ENCODE data around the gene FBXW11. TPM values are rescaled to one million over a fixed set of nuclear protein-coding genes. Genes with fewer than 3 reads are reported as not detected.

The FBXW11 gene
- total and polyA plus RNA-seq, 2 of the 8 experiments (the other 6 are each of a cell fraction or from before 2014, with no cell fraction given) = 45.0 to 75.6 TPM

GRCh38 chr5:171850324-171850947, 156.0 kb downstream of the FBXW11 start:
- H2BK120ac ChIP-seq (replicated peaks; ENCODE audit: low read depth, low read length) = no peak overlapping the region
- H4K91ac ChIP-seq (replicated peaks; ENCODE audit: insufficient read length, low read length) = no peak overlapping the region
- no peak overlapping the region for H2BK5ac ChIP-seq (ENCODE audit: low read depth, low read length)
- H3K4me1 ChIP-seq (replicated peaks in 1 of 4; ENCODE audit: control insufficient read depth in 3 of 4, insufficient read depth in 4 of 4, low read length in 3 of 4) = peaks cover 0 to 6% (median 1%) of the 10 kb centered on the region in 4 experiments; a peak in 5 of 7 replicates
- no peaks in the 10 kb centered on the region for H3K79me2 ChIP-seq (ENCODE audit: control insufficient read depth in 1 of 2, insufficient read depth in 2 of 2, low read length in 2 of 2)
- H4K5ac ChIP-seq (ENCODE audit: insufficient read length, low read depth, low read length) = no peak overlapping the region
- no peaks in the 10 kb centered on the region for H3K9me3 ChIP-seq (ENCODE audit: insufficient read depth in 2 of 2, low read depth in 1 of 2, low read length in 1 of 2)
- H3K27ac ChIP-seq (ENCODE audit: low read depth, low read length) = no peak overlapping the region
- FAIRE-seq (peak; percentile 95), DNase-seq (ENCODE audit: low read depth in 1 of 2, low spot score in 2 of 2) (no peak)
- H3K27me3 ChIP-seq (replicated peaks in 1 of 4; ENCODE audit: control insufficient read depth in 3 of 4, extremely low read depth in 1 of 4, insufficient read depth in 3 of 4, low read length in 3 of 4) = no peaks in the 10 kb centered on the region
- H3K23me2 ChIP-seq (ENCODE audit: low read depth, low read length) = no peaks in the 10 kb centered on the region
- no peak overlapping the region for H3K9ac ChIP-seq (replicated peaks in 1 of 4; ENCODE audit: extremely low read depth in 1 of 4, low read depth in 3 of 4, low read length in 3 of 4)
- no peaks in the 10 kb centered on the region for H4K20me1 ChIP-seq (replicated peaks in 1 of 2; ENCODE audit: control insufficient read depth in 1 of 2, insufficient read depth in 2 of 2, low read length in 2 of 2)
- H3K23ac ChIP-seq (ENCODE audit: insufficient read length) = no peak overlapping the region
- no peak overlapping the region for H2BK20ac ChIP-seq (ENCODE audit: low read length)
- no peak overlapping the region for H3K56ac ChIP-seq (replicated peaks; ENCODE audit: insufficient read length, low read depth, low read length)
- ChIA-PET CTCF (ENCODE audit: partially characterized antibody) (interaction anchor here (0.6 to 11.4 kb wide), 21 partner anchors 8 to 466 kb away, joined by 3 to 81 read pairs (median 3); no protein-coding TSS in a partner anchor), POLR2A (ENCODE audit: partially characterized antibody) (interaction anchor here (0.7 kb wide), 1 partner anchor 458 kb away, joined by 3 read pairs; no protein-coding TSS in a partner anchor)
- H3K79me1 ChIP-seq (ENCODE audit: low read depth, low read length) = no peaks in the 10 kb centered on the region
- WGBS, 2 experiments (ENCODE audit: extremely low coverage in 1 of 2, insufficient coverage in 1 of 2, insufficient read length in 1 of 2, insufficient replicate concordance in 2 of 2, low coverage in 1 of 2, low lambda C conversion rate in 2 of 2, missing lambda C conversion rate in 1 of 2) = 57% methylated on average over 9 of the region's 9 CpGs; no CpG with 5 or more reads in 1 of the 2 experiments
- H4K8ac ChIP-seq (ENCODE audit: extremely low read depth, insufficient read depth, low read length) = no peak overlapping the region
- no peak overlapping the region for H2BK12ac ChIP-seq (ENCODE audit: low read depth, low read length)
- H2BK15ac ChIP-seq (ENCODE audit: low read length) = no peak overlapping the region
- no peak overlapping the region for H3K4ac ChIP-seq (replicated peaks; ENCODE audit: insufficient read length, low read depth, low read length)
- no peaks in the 10 kb centered on the region for H3K36me3 ChIP-seq (ENCODE audit: control insufficient read depth in 2 of 4, insufficient read depth in 4 of 4, low read length in 3 of 4)
- H3K14ac ChIP-seq (ENCODE audit: insufficient read length) = no peak overlapping the region
- no peak overlapping the region for H3K4me2 ChIP-seq (ENCODE audit: insufficient read depth in 1 of 2, low read depth in 2 of 2, low read length in 2 of 2)
- no peak overlapping the region for H2AK5ac ChIP-seq (ENCODE audit: low read depth, low read length)
- H2AFZ ChIP-seq (ENCODE audit: low read length) = no peak overlapping the region
- no peak overlapping the region for H3K18ac ChIP-seq (ENCODE audit: extremely low read depth, low read length)
- H3K4me3 ChIP-seq (ENCODE audit: extremely low read depth in 1 of 4, insufficient read depth in 2 of 4, low read depth in 3 of 4, low read length in 4 of 4) = no peak overlapping the region
- TF ChIP-seq CTCF (IDR thresholded peaks at IDR 0.05; ENCODE audit: control extremely low read depth in 1 of 3, insufficient read depth in 1 of 3, low read depth in 1 of 3, low read length in 3 of 3) = peak; percentile 75 to 97 (median 93)
- TF ChIP-seq KDM4A (IDR thresholded peaks at IDR 0.05; ENCODE audit: low read depth, low read length, severe bottlenecking) = no peak
- no peak for TF ChIP-seq GTF2F1 (IDR thresholded peaks at IDR 0.05; ENCODE audit: borderline replicate concordance, low read depth, low read length)
- no peak for TF ChIP-seq ASH2L (IDR thresholded peaks at IDR 0.05; ENCODE audit: low read length)
- no peak for TF ChIP-seq EGR1 (IDR thresholded peaks at IDR 0.05; ENCODE audit: borderline replicate concordance, low read depth, low read length)
- TF ChIP-seq POLR2A (IDR thresholded peaks at IDR 0.05; ENCODE audit: control extremely low read depth in 1 of 2, low read depth in 2 of 2, low read length in 2 of 2) = no peak
- TF ChIP-seq JUND (IDR thresholded peaks at IDR 0.05; ENCODE audit: low read length) = 0 out of 2 replicates have a peak, but pooled peaks have one; percentile 24
- no peak for TF ChIP-seq NRF1 (IDR thresholded peaks at IDR 0.05; ENCODE audit: low read depth, low read length)
- TF ChIP-seq RFX5 (IDR thresholded peaks at IDR 0.05; ENCODE audit: borderline replicate concordance, low read depth, low read length) = no peak
- 0 out of 2 replicates have a peak, but pooled peaks have one; percentile 16 for TF ChIP-seq MAX (IDR thresholded peaks at IDR 0.05)
- TF ChIP-seq CBX5 (IDR thresholded peaks at IDR 0.05; ENCODE audit: low read depth, low read length) = no peak

All from H1 (cell line).